Measurements from ENCODE around the gene NECAP2. TPM values are rescaled to one million over a fixed set of nuclear protein-coding genes. Genes with fewer than 3 reads are reported as not detected.
A peak's percentile ranks its signal among the peaks of the same experiment; 100 is the strongest.

Gene NECAP2
- total RNA-seq = 100 to 1,000 TPM; 154 to 165 TPM
- 100 to 1,000 TPM; 243 to 341 TPM for polyA plus RNA-seq

- POLR2A ChIA-PET (ENCODE audit: partially characterized antibody) = interaction anchor here (0.6 to 3.3 kb wide), 18 partner anchors 9 to 464 kb away, joined by 3 to 33 read pairs (median 6); partner anchors contain the start of genes FBXO42, RNU1-1 and SZRD1
- peak within 1 kb of the TSS; percentile 94 to 99 (median 96) for H3K27ac Mint-ChIP-seq
- Histone ChIP-seq H3K27ac (ENCODE audit: low read depth, low read length) (peak within 1 kb of the TSS; percentile 100), H3K4me3 (ENCODE audit: low read length in 2 of 2) (peak within 1 kb of the TSS; percentile 86 to 97), H3K27me3 (ENCODE audit: insufficient read depth, low read length) (no peaks in the 10 kb centered on the region), H3K4me1 (ENCODE audit: insufficient read depth, low read length) (peaks cover 44% of the 10 kb centered on the region), H3K36me3 (ENCODE audit: insufficient read depth, low read length) (peaks cover 32% of the 10 kb centered on the region), H3K9me3 (ENCODE audit: control insufficient read depth in 1 of 2, low read length in 2 of 2) (no peaks in the 10 kb centered on the region)
- H3K36me3 Mint-ChIP-seq = peaks cover 17 to 37% of the 10 kb centered on the region in 2 donors
- peak within 1 kb of the TSS; percentile 91 to 99 (median 96) for H3K4me3 Mint-ChIP-seq
- intact Hi-C loops (cut with micrococcal nuclease) = loop anchor here (1.0 to 5.0 kb wide), 4 partner anchors 20 to 88 kb away; partner anchors contain the start of genes FBXO42 and SZRD1
- CTCF ChIA-PET (ENCODE audit: partially characterized antibody) = interaction anchor here (0.6 to 3.0 kb wide), 13 partner anchors 9 to 1393 kb away, joined by 3 to 19 read pairs (median 4); partner anchors contain the start of gene SZRD1
- H3K4me1 Mint-ChIP-seq = peaks cover 20 to 50% (median 34%) of the 10 kb centered on the region in 4 donors
- peak; percentile 87 to 89 (median 88) for DNase-seq
- no peaks in the 10 kb centered on the region for H3K27me3 Mint-ChIP-seq
- H3K9me3 Mint-ChIP-seq = peaks cover 0 to 4% (median 0%) of the 10 kb centered on the region in 8 donors
Measured at GRCh38 chr1:16440470-16441281, at the start of gene NECAP2. Gene NECAP2 (plus strand): TSS chr1:16440724. CDS start chr1:16440762, 38 bp downstream.

GRCh38 chr1:16391411-16391810, 49.1 kb upstream of the NECAP2 start:
- Mint-ChIP-seq H3K4me3 (no peak overlapping the region), H3K27me3 (no peaks in the 10 kb centered on the region), H3K9me3 (no peaks in the 10 kb centered on the region), H3K36me3 (peaks cover 22 to 48% of the 10 kb centered on the region in 2 donors), H3K27ac (peak overlapping the region; percentile 24 to 73 (median 69)), H3K4me1 (peaks cover 39 to 58% (median 45%) of the 10 kb centered on the region in 4 donors)
- intact Hi-C loops (cut with micrococcal nuclease) = no loop called here
- POLR2A ChIA-PET (ENCODE audit: partially characterized antibody) = no interaction called here
- CTCF ChIA-PET (ENCODE audit: partially characterized antibody) = no interaction called here
- Histone ChIP-seq H3K4me1 (ENCODE audit: insufficient read depth, low read length) (peaks cover 50% of the 10 kb centered on the region), H3K27ac (ENCODE audit: low read depth, low read length) (peak overlapping the region; percentile 41), H3K9me3 (ENCODE audit: control insufficient read depth in 1 of 2, low read length in 2 of 2) (no peaks in the 10 kb centered on the region), H3K27me3 (ENCODE audit: insufficient read depth, low read length) (no peaks in the 10 kb centered on the region), H3K4me3 (ENCODE audit: low read length in 2 of 2) (no peak overlapping the region), H3K36me3 (ENCODE audit: insufficient read depth, low read length) (peaks cover 48% of the 10 kb centered on the region)
- no peak for DNase-seq

GRCh38 chr1:16392740-16393569, 47.6 kb upstream of the NECAP2 start:
- H3K9me3 ChIP-seq (ENCODE audit: control insufficient read depth in 1 of 2, low read length in 2 of 2) = no peaks in the 10 kb centered on the region
- Mint-ChIP-seq H3K4me1 (peaks cover 29 to 45% (median 33%) of the 10 kb centered on the region in 4 donors), H3K27me3 (no peaks in the 10 kb centered on the region), H3K4me3 (no peak overlapping the region), H3K36me3 (peaks cover 22 to 56% of the 10 kb centered on the region in 2 donors), H3K9me3 (no peaks in the 10 kb centered on the region), H3K27ac (peak overlapping the region in 6 of 7 donors; percentile 48 to 91 (median 72))
- H3K4me3 ChIP-seq (ENCODE audit: low read length in 2 of 2) = no peak overlapping the region
- ChIA-PET CTCF (ENCODE audit: partially characterized antibody) (no interaction called here), POLR2A (ENCODE audit: partially characterized antibody) (no interaction called here)
- H3K27me3 ChIP-seq (ENCODE audit: insufficient read depth, low read length) = no peaks in the 10 kb centered on the region
- intact Hi-C loops (cut with micrococcal nuclease) = no loop called here
- no peak overlapping the region for H3K27ac ChIP-seq (ENCODE audit: low read depth, low read length)
- H3K4me1 ChIP-seq (ENCODE audit: insufficient read depth, low read length) = peaks cover 34% of the 10 kb centered on the region
- no peak for DNase-seq
- H3K36me3 ChIP-seq (ENCODE audit: insufficient read depth, low read length) = peaks cover 57% of the 10 kb centered on the region

- intact Hi-C loops (cut with micrococcal nuclease) = no loop called here
- CTCF ChIA-PET (ENCODE audit: partially characterized antibody) = no interaction called here
- H3K36me3 Mint-ChIP-seq = peaks cover 22 to 61% of the 10 kb centered on the region in 2 donors
Measured at GRCh38 chr1:16393570-16394521, 46.7 kb upstream of the NECAP2 start.

GRCh38 chr1:16394977-16395376, 45.5 kb upstream of the NECAP2 start:
- Histone ChIP-seq H3K27ac (ENCODE audit: low read depth, low read length) (no peak overlapping the region), H3K9me3 (ENCODE audit: control insufficient read depth in 1 of 2, low read length in 2 of 2) (no peaks in the 10 kb centered on the region), H3K27me3 (ENCODE audit: insufficient read depth, low read length) (no peaks in the 10 kb centered on the region), H3K36me3 (ENCODE audit: insufficient read depth, low read length) (peaks cover 60% of the 10 kb centered on the region), H3K4me3 (ENCODE audit: low read length in 2 of 2) (no peak overlapping the region), H3K4me1 (ENCODE audit: insufficient read depth, low read length) (peaks cover 26% of the 10 kb centered on the region)
- POLR2A ChIA-PET (ENCODE audit: partially characterized antibody) = no interaction called here
- no peak overlapping the region for H3K4me3 Mint-ChIP-seq
- no peaks in the 10 kb centered on the region for H3K9me3 Mint-ChIP-seq
- no peak overlapping the region for H3K27ac Mint-ChIP-seq
- peaks cover 25 to 66% of the 10 kb centered on the region in 2 donors for H3K36me3 Mint-ChIP-seq
- intact Hi-C loops (cut with micrococcal nuclease) = no loop called here
- CTCF ChIA-PET (ENCODE audit: partially characterized antibody) = interaction anchor here (1.1 kb wide), 1 partner anchor 14 kb away, joined by 3 read pairs; no protein-coding TSS in a partner anchor
- DNase-seq = no peak
- peaks cover 26 to 39% (median 29%) of the 10 kb centered on the region in 4 donors for H3K4me1 Mint-ChIP-seq
- no peaks in the 10 kb centered on the region for H3K27me3 Mint-ChIP-seq

More at GRCh38 chr1:16393570-16394521, 46.7 kb upstream of the NECAP2 start:
- no peak overlapping the region for H3K27ac ChIP-seq (ENCODE audit: low read depth, low read length)
- POLR2A ChIA-PET (ENCODE audit: partially characterized antibody) = no interaction called here
- Mint-ChIP-seq H3K27me3 (no peaks in the 10 kb centered on the region), H3K4me1 (peaks cover 27 to 45% (median 32%) of the 10 kb centered on the region in 4 donors), H3K9me3 (no peaks in the 10 kb centered on the region), H3K4me3 (no peak overlapping the region), H3K27ac (peak overlapping the region in 1 of 7 donors; percentile 12)
- DNase-seq = no peak
- H3K4me3 ChIP-seq (ENCODE audit: low read length in 2 of 2) = no peak overlapping the region
- peaks cover 32% of the 10 kb centered on the region for H3K4me1 ChIP-seq (ENCODE audit: insufficient read depth, low read length)
- peaks cover 60% of the 10 kb centered on the region for H3K36me3 ChIP-seq (ENCODE audit: insufficient read depth, low read length)
- H3K9me3 ChIP-seq (ENCODE audit: control insufficient read depth in 1 of 2, low read length in 2 of 2) = no peaks in the 10 kb centered on the region
- H3K27me3 ChIP-seq (ENCODE audit: insufficient read depth, low read length) = no peaks in the 10 kb centered on the region

- Histone ChIP-seq H3K4me1 (ENCODE audit: insufficient read depth, low read length) (peaks cover 10% of the 10 kb centered on the region), H3K36me3 (ENCODE audit: insufficient read depth, low read length) (peaks cover 60% of the 10 kb centered on the region), H3K27ac (ENCODE audit: low read depth, low read length) (no peak overlapping the region), H3K4me3 (ENCODE audit: low read length in 2 of 2) (no peak overlapping the region), H3K27me3 (ENCODE audit: insufficient read depth, low read length) (no peaks in the 10 kb centered on the region), H3K9me3 (ENCODE audit: control insufficient read depth in 1 of 2, low read length in 2 of 2) (no peaks in the 10 kb centered on the region)
- Mint-ChIP-seq H3K36me3 (peaks cover 25 to 61% of the 10 kb centered on the region in 2 donors), H3K4me1 (peaks cover 12 to 23% (median 16%) of the 10 kb centered on the region in 4 donors), H3K27ac (peak overlapping the region in 5 of 7 donors; percentile 35 to 67 (median 53)), H3K9me3 (no peaks in the 10 kb centered on the region), H3K27me3 (no peaks in the 10 kb centered on the region), H3K4me3 (no peak overlapping the region)
- DNase-seq = no peak
- intact Hi-C loops (cut with micrococcal nuclease) = no loop called here
- ChIA-PET POLR2A (ENCODE audit: partially characterized antibody) (interaction anchor here (1.2 kb wide), 1 partner anchor 24 kb away, joined by 3 read pairs; no protein-coding TSS in a partner anchor), CTCF (ENCODE audit: partially characterized antibody) (no interaction called here)
Measured at GRCh38 chr1:16396591-16396990, 43.9 kb upstream of the NECAP2 start.
